ENCODE data around the gene SCCPDH. TPM values are rescaled to one million over a fixed set of nuclear protein-coding genes. Genes with fewer than 3 reads are reported as not detected.

SCCPDH gene
- total and polyA plus RNA-seq, 2 of the 13 experiments (the other 11 are each of a cell fraction or from before 2014, with no cell fraction given), result 36.7 to 62.3 TPM

GRCh38 chr1:246708166-246708565, 16.0 kb upstream of the SCCPDH start:
- ChIA-PET CTCF (ENCODE audit: low intra/inter-chr PET ratio, low total read pairs) (no interaction called here), POLR2A (interaction anchor here (1.0 to 1.5 kb wide), 2 partner anchors 16 to 125 kb away, joined by 3 to 12 read pairs; partner anchors contain the start of gene SCCPDH)
- Histone ChIP-seq H2AFZ (ENCODE audit: low read length) (no peak overlapping the region), H3K27ac (ENCODE audit: extremely low read length, insufficient read depth, low read length) (peak overlapping the region; percentile 66), H3K9me3 (ENCODE audit: low read length) (no peaks in the 10 kb centered on the region), H3K4me1 (ENCODE audit: insufficient read depth, low read length) (peaks cover 63% of the 10 kb centered on the region), H3K4me3 (replicated peaks in 1 of 3; ENCODE audit: insufficient read depth in 1 of 3, low read depth in 2 of 3, low read length in 3 of 3) (no peak overlapping the region), H3K4me2 (ENCODE audit: low read depth, low read length) (no peak overlapping the region), H3K79me2 (ENCODE audit: insufficient read depth, low read length) (no peaks in the 10 kb centered on the region), H3K36me3 (replicated peaks in 1 of 2; ENCODE audit: control insufficient read depth in 1 of 2, insufficient read depth in 2 of 2, low read length in 2 of 2) (no peaks in the 10 kb centered on the region), H3K9ac (ENCODE audit: insufficient read depth, low read depth, low read length) (no peak overlapping the region; the same call in 1 of the 2 replicates), H3K27me3 (ENCODE audit: control insufficient read depth in 1 of 2, insufficient read depth in 2 of 2, low read length in 2 of 2) (no peaks in the 10 kb centered on the region), H4K20me1 (ENCODE audit: insufficient read depth, low read length) (no peaks in the 10 kb centered on the region)
- ATAC-seq (no peak), DNase-seq (ENCODE audit: low spot score) (no peak), FAIRE-seq (no peak)
- WGBS (ENCODE audit: low lambda C conversion rate), result 94% methylated on average over 6 of the region's 6 CpGs
- BruUV-seq (replicated peaks), result no TSS peak
- intact Hi-C loops (cut with micrococcal nuclease; ENCODE audit: unreplicated experiment) (no loop called here), in situ Hi-C loops (cut with HindIII; ENCODE audit: extremely low pct_ligation_motif_present, low pct_unique_long_range_greater_than_20kb) (no loop called here)
- TF ChIP-seq ZNF205 (CRISPR knock-in tag; IDR thresholded peaks at IDR 0.05), result no peak
- TF ChIP-seq CBX2 (IDR thresholded peaks at IDR 0.05; ENCODE audit: low read depth, low read length), result no peak
- TF ChIP-seq CBX2 (CRISPR knock-in tag; IDR thresholded peaks at IDR 0.05; ENCODE audit: low read depth), result no peak
- TF ChIP-seq ZBTB20 (CRISPR knock-in tag; IDR thresholded peaks at IDR 0.05; ENCODE audit: borderline replicate concordance, low read depth), result no peak
- TF ChIP-seq ZNF598 (CRISPR knock-in tag; IDR thresholded peaks at IDR 0.05; ENCODE audit: borderline replicate concordance), result no peak
- TF ChIP-seq ZBTB42 (CRISPR knock-in tag; IDR thresholded peaks at IDR 0.05), result no peak
- no peak for TF ChIP-seq CCDC6 (CRISPR knock-in tag; IDR thresholded peaks at IDR 0.05)
- TF ChIP-seq KDM6A (CRISPR knock-in tag; IDR thresholded peaks at IDR 0.05; ENCODE audit: low read depth), result no peak
- no peak for TF ChIP-seq HNRNPH1 (optimal IDR thresholded peaks at IDR 0.05; ENCODE audit: low read depth, low read length)
- TF ChIP-seq MYPOP (CRISPR knock-in tag; IDR thresholded peaks at IDR 0.05), result no peak
- no peak for TF ChIP-seq STAG1 (CRISPR knock-in tag; IDR thresholded peaks at IDR 0.05)

All from HepG2 (cell line).